AG20443 (cell line): Measurements from ENCODE around the gene TTLL6.
A peak's percentile ranks its signal among the peaks of the same experiment; 100 is the strongest.
"Not testable (repeated sequence)": the region's sequence is repeated elsewhere in the genome, so short reads cannot be mapped to it uniquely, and the experiment has no call there.

Experiments used
- DNase-seq: peaks from one replicate; pipeline ENCODE4 v3.0.0; 2012; ENCODE audit warnings: low spot score, mixed read lengths

The TTLL6 gene

GRCh38 chr17:48816774-48817590 is at the start of gene TTLL6:
TTLL6 (minus strand) TSS chr17:48817229; CDS start chr17:48817072, 157 bp downstream.
- DNase-seq, result peak; percentile 83

- no peak for DNase-seq
Observed at GRCh38 chr17:48860456-48860855, 43.4 kb upstream of the TTLL6 start.

DNA sequence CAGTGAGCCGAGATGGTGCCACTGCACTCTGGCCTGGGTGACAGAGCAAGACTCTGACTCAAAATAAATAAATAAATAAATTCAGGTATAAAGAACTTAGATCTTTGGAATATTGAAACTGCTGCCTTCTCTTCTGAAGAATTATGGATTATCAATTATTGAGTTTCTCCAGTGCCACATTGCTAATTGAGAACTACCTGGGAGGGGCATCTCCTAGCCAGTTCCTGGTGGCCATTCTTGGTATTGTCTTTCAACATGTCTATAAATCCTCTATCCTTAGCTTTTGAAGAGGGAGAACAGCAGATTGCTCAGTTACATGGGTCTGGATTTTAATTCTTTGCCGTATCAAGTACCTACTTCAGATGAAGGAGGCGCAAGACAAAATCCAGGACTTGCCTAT is 43.0 kb upstream of the TTLL6 start:
- no peak for DNase-seq

DNA sequence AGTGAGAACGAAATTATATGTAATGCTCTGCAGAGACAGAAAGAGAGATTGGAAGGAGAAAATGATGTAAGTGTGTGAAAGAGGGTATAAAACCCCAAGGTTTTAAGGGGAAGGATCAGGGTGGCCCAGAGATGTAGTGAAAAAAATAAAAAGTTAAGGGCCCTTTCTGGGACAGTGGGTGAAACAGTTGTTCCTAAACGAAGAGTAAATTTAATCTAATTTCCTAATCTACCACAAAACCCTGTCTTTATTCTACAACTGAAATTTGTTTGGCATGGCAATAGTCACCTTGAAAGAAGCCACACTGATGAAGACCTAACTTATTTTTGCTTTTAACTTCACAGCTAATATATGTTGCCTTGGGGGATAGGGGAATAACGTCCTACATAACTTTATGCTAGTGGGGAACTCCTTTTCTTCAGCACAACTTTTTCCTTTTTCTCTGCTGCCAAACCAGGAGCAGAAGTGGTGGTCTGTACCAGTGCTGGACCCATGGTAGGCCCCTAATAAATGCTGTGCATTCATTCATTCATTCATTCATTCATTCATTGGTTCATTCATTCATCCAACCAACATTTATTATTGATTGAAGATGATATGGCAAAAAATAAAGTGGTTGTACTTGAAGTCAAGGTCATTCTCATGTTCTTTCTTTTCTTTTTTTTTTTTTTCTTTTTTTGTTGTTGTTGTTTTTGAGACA is 39.2 kb upstream of the TTLL6 start:
- no peak for DNase-seq

GRCh38 chr17:48854774-48855476 is 37.9 kb upstream of the TTLL6 start:
- DNase-seq, result no peak

DNA sequence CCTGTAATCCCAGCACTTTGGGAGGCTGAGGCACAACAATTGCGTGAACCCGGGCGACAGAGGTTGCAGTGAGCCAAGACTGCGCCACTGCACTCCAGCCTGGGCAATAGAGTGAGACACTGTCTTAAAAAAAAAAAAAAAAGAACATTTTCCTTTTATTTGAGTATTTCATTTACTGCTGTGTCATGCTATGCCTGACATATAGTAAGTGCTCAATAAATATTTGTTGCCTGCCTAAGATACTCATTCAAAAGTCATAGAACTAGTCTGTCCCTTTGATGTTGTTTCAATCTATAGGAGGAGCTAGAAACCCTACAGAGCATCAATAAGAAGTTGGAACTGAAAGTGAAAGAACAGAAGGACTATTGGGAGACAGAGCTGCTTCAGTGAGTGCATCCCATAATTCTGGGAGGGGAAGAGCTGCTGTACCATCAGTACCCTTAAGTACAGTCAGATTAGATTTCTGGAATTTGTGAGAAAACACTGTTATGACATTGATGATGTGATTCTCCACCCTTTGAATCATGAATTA is 33.8 kb upstream of the TTLL6 start:
- DNase-seq, result no peak

GRCh38 chr17:48843187-48843900 is 26.3 kb upstream of the TTLL6 start:
- no peak for DNase-seq

- no peak for DNase-seq
Observed at GRCh38 chr17:48842746-48843145, 25.7 kb upstream of the TTLL6 start.

DNA sequence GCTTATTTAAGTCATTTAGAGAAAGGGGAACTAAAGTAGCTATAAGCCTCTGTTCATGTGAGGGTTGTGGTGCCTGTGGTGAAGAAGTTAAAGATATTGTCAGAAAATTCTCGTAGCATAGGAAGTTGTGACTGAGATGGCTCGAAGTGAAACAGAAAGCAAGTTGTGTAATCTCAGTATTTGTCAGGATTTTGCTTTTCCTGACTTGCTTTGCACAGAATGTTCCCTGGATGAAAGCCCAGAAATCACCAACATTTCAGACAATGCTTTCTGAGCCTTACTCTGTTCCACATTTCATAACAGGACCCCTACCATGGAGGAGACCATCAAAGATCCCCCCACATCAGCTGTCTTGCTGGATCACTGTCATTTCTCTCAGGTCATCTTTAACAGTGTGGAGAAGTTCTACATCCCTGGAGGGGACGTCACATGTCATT is 24.4 kb upstream of the TTLL6 start:
- peak; percentile 49 for DNase-seq

DNA sequence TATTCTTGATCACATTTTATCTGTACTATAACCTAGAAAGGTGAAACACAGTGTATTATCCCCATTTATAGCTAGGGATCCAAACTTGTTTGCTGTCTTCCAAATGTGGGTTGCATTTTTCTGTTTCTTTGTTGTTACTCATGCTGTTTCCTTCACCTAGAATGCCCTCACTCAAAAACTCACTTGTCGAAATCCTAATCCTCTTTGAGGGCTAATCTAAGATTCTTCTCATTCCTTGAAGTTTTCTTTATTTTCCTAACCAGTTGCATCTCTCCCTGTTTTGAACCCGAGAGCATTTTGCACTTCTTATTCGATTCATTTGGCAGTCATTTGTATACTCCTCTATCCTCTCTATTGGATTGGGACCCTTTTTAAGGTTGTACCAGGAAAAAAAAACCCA is 23.4 kb upstream of the TTLL6 start:
- DNase-seq, result no peak

DNA sequence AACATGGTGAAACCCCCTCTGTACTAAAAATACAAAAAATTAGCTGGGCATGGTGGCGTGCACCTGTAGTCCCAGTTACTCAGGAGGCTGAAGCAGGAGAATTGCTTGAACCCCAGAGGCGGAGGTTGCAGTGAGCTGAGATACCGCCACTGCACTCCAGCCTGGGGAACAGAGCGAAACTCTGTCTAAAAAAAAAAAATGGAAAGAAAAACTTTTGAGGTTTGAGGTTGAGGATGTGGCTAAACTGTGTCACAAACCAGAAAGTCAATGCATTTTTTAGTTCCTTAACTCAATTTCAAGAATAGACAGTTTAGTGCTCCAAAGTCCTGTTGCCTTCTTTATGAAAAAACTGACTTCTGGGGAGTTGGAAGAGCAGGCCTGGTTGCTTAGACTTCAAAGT is 20.4 kb upstream of the TTLL6 start:
- not testable (repeated sequence) for DNase-seq

DNA sequence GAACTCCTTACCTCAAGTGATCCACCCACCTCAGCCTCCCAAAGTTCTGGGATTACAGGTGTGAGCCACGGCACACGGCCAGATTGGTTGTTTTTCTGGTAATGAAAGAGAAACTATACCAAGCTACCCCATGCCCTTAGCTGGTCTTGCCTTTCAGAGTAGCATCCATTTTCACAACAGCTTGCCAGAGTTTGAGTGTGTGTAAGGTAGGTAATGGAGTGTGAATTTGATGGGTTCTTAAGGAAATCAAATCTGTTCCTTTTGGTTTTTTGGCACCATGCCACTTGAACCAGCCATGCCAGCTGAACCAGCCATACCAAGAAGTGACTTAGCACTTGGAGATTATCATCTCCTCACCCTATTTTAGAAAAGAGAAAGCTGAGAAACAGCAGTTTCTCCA is 18.9 kb upstream of the TTLL6 start:
- DNase-seq, result no peak

DNA sequence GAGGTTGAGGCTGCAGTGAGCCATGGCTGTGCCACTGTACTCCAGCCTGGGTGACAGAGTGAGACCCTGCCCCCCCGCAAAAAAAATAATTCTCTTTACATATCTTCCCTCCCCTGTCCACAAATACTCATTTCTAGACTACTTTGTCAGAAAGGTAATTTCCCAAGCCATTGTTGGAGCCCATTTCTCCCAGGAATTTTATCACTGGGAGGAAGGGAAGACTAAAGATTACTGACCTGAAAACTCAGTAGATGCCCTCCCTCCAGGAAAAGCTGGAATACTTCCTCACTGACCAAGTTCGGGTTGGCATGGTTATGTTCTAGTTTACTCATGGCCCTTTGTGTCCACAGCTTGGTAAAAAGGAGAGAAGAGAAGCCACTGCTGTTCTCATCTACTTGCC is 17.9 kb upstream of the TTLL6 start:
- no peak for DNase-seq

- DNase-seq, result no peak
Observed at GRCh38 chr17:48831549-48831883, 14.5 kb upstream of the TTLL6 start.

DNA sequence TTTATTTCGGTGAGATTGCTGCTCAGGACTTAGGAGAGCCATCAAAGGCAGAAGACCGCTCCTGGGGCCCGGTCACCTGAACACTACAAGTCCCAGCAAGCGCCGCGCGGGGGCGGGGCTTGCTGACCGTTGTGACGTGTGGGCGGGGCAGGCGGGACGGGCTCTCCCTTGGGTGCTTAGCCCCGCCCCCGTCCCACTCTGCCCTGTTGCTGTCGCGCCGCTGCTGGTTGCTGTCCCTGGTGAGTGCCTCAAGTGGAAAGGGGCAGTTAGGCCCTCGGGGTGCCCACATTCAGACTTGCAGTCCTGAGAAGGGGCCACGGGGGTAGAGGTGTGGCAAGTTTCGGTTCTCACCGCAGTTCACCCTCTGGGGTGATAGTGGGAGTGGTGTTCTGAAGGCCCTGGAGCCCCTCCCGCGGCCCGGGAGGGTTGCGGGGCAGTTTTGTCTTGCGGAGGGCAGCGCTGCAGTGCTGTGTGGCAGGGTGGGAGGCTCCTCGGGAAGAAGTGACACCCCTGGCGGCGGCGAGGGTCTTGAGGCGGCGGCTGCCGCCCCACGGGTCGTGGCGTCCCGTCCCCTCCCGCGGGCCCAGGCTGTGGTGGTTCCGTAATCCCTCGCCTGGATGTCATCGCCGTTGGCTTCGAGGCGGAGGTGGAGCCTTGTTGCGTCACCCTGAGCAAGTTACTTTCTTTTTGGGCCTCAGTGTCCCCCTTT is 14.0 kb upstream of the TTLL6 start, which contains the start of gene CALCOCO2:
Gene CALCOCO2 (plus strand): TSS at position 196 of the 709 bp plus-strand sequence. CDS start 10,673 bp downstream, outside the sequence.
- DNase-seq, result peak; percentile 98

DNA sequence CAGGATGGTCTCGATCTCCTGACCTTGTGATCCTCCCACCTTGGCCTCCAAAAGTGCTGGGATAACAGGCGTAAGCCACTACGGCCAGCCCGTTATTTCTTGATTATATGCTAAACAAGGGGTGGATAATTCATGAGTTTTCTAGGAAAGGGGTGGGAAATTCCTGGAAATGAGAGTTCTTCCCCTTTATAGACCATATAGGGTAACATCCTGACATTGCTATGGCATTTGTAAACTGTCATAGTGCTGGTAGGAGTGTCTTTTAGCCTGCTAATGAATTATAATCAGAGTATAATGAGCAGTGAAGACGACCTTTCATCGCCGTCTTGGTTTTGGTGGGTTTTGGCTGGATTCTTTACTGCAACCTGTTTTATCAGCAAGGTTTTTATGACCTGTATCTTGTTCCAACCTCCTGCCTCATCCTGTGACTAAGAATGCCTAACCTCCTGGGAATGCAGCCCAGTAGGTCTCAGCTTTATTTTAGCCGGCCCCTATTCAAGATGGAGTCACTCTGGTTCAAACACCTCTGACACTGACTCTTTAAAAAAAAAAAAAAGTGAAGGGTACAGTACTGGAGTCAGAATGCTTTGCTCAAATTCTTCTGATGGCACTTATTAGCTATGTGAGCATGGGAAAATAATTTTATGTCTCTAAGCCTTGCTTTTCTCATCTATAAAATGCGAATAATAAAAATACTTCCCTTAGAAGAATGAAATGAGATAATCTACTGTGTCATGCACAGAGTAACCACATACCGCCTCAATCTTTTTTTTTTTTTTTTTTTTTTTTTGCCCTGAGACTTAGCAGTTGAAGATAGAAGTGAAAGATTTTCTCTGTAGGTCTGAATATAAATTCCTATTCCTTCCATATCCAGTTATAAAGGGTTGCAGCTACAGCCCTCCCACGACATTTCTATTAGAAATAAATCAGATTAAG is 8.7 kb upstream of the TTLL6 start:
- DNase-seq, result no peak

GRCh38 chr17:48820936-48821335 is 3.9 kb upstream of the TTLL6 start:
- DNase-seq, result not testable (repeated sequence)

DNA sequence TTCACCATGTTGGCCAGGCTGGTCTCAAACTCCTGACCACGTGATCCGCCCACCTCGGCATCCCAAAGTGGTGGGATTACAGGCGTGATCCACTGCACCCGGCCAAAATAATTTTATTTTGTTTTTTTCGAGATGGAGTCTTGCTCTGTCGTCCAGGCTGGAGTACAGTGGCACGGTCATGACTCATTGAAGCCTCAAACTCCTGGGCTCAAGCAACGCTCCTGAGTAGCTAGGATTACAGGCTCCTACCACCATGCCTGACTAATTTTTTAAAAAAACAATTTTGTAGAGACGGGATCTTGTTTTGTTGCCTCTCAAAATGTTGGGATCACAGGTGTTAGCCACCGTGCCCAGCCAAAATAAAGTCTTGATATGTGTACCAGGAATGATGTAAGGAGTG is 2.4 kb upstream of the TTLL6 start:
- DNase-seq, result no peak

DNA sequence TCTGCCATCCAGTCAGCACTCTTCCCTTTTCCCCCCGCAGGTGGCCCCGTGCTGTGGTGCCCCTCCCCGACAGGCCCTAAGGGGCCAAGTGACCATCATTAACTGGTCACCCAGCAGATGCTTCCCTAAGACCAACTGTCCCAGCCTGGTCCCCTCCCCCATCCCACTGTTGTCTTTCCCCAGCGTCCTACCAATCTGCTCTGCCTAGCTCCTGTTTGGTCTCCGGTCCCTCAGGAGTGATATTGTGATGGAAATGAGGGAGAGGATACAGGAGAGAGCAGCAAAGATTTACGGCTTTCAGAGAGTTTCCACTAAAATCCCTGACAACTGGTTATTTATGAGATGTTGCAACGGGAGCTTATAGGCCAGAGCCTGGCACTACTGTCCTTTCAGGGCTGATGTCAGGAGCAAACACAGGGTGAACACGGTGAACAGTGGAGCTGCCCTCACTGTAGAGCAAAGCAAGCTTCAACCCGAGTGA is 1.4 kb upstream of the TTLL6 start:
- DNase-seq, result no peak

- no peak for DNase-seq
Observed at GRCh38 chr17:48816438-48816773, 623 bp downstream of the TTLL6 start.
